ENCODE data around the gene ACAA2. TPM values are rescaled to one million over a fixed set of nuclear protein-coding genes. Genes with fewer than 3 reads are reported as not detected.
"Not testable (repeated sequence)": the region's sequence is repeated elsewhere in the genome, so short reads cannot be mapped to it uniquely, and the experiment has no call there.

Gene ACAA2
- polyA plus RNA-seq, 1 experiment: 14.1 TPM

GRCh38 chr18:49802623-49803022, 10.7 kb downstream of the ACAA2 start:
- Histone ChIP-seq H3K4me3 (ENCODE audit: low read depth, low read length) (no peak overlapping the region), H3K36me3 (ENCODE audit: control insufficient read depth, insufficient read depth, low read length) (peaks cover 4% of the 10 kb centered on the region; the same call in 1 of the 2 replicates), H3K27me3 (ENCODE audit: control insufficient read depth, insufficient read depth, low read length) (no peaks in the 10 kb centered on the region)
- ChIA-PET POLR2A (no interaction called here), CTCF (no interaction called here)
- TF ChIP-seq, protein P1, sequence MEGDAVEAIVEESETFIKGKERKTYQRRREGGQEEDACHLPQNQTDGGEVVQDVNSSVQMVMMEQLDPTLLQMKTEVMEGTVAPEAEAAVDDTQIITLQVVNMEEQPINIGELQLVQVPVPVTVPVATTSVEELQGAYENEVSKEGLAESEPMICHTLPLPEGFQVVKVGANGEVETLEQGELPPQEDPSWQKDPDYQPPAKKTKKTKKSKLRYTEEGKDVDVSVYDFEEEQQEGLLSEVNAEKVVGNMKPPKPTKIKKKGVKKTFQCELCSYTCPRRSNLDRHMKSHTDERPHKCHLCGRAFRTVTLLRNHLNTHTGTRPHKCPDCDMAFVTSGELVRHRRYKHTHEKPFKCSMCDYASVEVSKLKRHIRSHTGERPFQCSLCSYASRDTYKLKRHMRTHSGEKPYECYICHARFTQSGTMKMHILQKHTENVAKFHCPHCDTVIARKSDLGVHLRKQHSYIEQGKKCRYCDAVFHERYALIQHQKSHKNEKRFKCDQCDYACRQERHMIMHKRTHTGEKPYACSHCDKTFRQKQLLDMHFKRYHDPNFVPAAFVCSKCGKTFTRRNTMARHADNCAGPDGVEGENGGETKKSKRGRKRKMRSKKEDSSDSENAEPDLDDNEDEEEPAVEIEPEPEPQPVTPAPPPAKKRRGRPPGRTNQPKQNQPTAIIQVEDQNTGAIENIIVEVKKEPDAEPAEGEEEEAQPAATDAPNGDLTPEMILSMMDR (IDR thresholded peaks at IDR 0.05; ENCODE audit: insufficient read depth, low read depth, low read length): no peak
- no peak for DNase-seq (ENCODE audit: low read depth)

- H3K4me3 ChIP-seq (ENCODE audit: low read depth, low read length); DNase-seq (ENCODE audit: low read depth); H3K36me3 ChIP-seq (ENCODE audit: control insufficient read depth, insufficient read depth, low read length); POLR2A ChIA-PET; H3K27me3 ChIP-seq (ENCODE audit: control insufficient read depth, insufficient read depth, low read length); CTCF ChIA-PET: not testable (repeated sequence)
Observed at GRCh38 chr18:49800491-49800890, 12.8 kb downstream of the ACAA2 start.

DNA sequence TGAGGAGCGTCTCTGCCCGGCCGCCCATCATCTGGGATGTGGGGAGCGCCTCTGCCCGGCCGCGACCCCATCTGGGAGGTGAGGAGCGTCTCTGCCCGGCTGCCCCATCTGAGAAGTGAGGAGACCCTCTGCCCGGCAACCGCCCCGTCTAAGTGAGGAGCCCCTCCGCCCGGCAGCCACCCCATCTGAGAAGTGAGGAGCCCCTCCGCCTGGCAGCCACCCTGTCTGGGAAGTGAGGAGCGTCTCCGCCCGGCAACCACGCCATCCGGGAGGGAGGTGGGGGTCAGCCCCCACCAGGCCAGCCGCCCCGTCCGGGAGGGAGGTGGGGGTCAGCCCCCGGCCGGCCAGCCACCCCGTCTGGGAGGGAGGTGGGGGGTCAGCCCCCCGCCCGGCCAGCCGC, 13.5 kb downstream of the ACAA2 start:
- POLR2A ChIA-PET; H3K36me3 ChIP-seq (ENCODE audit: control insufficient read depth, insufficient read depth, low read length); CTCF ChIA-PET: not testable (repeated sequence)

GRCh38 chr18:49798001-49798400, 15.3 kb downstream of the ACAA2 start:
- Histone ChIP-seq H3K36me3 (ENCODE audit: control insufficient read depth, insufficient read depth, low read length) (peaks cover 4% of the 10 kb centered on the region; the same call in 1 of the 2 replicates), H3K27me3 (ENCODE audit: control insufficient read depth, insufficient read depth, low read length) (no peaks in the 10 kb centered on the region), H3K4me3 (ENCODE audit: low read depth, low read length) (no peak overlapping the region)
- no peak for DNase-seq (ENCODE audit: low read depth)
- TF ChIP-seq, protein P1 (IDR thresholded peaks at IDR 0.05; ENCODE audit: insufficient read depth, low read depth, low read length): no peak
- POLR2A ChIA-PET: no interaction called here
- CTCF ChIA-PET: no interaction called here

More for the DNA sequence above, 13.5 kb downstream of the ACAA2 start:
- not testable (repeated sequence) for DNase-seq (ENCODE audit: low read depth); H3K27me3 ChIP-seq (ENCODE audit: control insufficient read depth, insufficient read depth, low read length); H3K4me3 ChIP-seq (ENCODE audit: low read depth, low read length)

- DNase-seq (ENCODE audit: low read depth): no peak
- Histone ChIP-seq H3K36me3 (ENCODE audit: control insufficient read depth, insufficient read depth, low read length) (no peaks in the 10 kb centered on the region), H3K27me3 (ENCODE audit: control insufficient read depth, insufficient read depth, low read length) (no peaks in the 10 kb centered on the region), H3K4me3 (ENCODE audit: low read depth, low read length) (no peak overlapping the region)
- POLR2A ChIA-PET: no interaction called here
- CTCF ChIA-PET: interaction anchor here (1.2 to 1.7 kb wide), 2 partner anchors 16 to 62 kb away, joined by 3 to 4 read pairs; no protein-coding TSS in a partner anchor
- TF ChIP-seq, protein P1 (IDR thresholded peaks at IDR 0.05; ENCODE audit: insufficient read depth, low read depth, low read length): no peak
Observed at GRCh38 chr18:49795612-49796552, 17.5 kb downstream of the ACAA2 start.

DNA sequence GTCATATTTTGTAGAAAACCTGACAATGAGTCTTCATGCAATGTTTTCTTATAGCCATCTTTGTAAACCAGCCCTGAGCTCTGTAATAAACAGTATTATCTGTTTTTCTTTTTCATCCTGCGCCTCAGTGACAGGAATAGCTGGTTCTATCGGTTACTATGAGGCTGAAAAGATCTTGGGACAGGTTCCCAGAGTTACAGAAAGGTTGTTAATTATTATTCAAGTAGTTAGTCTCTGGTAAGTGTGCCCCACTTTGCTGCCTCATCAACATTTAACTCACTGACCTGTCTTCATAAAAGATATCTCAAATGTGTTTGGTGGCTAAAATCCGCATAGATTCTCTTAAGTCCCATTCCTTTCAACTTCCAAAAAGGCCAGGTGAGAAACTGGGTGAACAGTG, 18.6 kb downstream of the ACAA2 start:
- TF ChIP-seq, protein P1 (IDR thresholded peaks at IDR 0.05; ENCODE audit: insufficient read depth, low read depth, low read length): no peak
- ChIA-PET CTCF (interaction anchor here (1.0 to 1.8 kb wide), 3 partner anchors 10 to 238 kb away, joined by 3 to 4 read pairs (median 4); no protein-coding TSS in a partner anchor), POLR2A (no interaction called here)
- Histone ChIP-seq H3K27me3 (ENCODE audit: control insufficient read depth, insufficient read depth, low read length) (no peaks in the 10 kb centered on the region), H3K36me3 (ENCODE audit: control insufficient read depth, insufficient read depth, low read length) (peaks cover 5% of the 10 kb centered on the region), H3K4me3 (ENCODE audit: low read depth, low read length) (no peak overlapping the region)
- no peak for DNase-seq (ENCODE audit: low read depth)

DNA sequence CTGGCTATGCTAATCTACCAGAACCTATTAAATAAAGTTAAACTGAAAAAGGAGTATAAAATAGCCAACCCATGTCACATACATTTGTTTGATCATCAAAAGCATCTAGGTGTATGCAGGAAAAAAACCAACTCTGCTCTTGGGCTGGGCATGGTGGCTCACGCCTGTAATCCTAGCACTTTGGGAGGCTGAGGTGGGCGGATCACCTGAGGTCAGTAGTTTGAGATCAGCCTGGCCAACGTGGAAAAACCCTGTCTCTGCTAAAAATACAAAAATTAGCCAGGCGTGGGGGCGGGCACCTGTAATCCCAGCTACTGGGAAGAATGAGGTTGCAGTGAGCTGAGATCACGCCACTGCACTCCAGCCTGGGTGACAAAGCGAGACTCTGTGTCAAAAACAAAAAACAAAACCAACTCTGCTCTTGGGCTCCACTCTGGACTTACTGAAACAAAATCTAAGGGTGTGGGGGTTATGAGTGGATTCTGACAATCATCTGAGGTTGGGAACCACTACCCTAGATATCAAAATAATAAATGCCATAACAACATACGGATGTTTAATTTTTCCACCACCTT, 23.7 kb downstream of the ACAA2 start:
- H3K27me3 ChIP-seq (ENCODE audit: control insufficient read depth, insufficient read depth, low read length); H3K36me3 ChIP-seq (ENCODE audit: control insufficient read depth, insufficient read depth, low read length); DNase-seq (ENCODE audit: low read depth); H3K4me3 ChIP-seq (ENCODE audit: low read depth, low read length); POLR2A ChIA-PET: not testable (repeated sequence)
- CTCF ChIA-PET: interaction anchor here (1.7 kb wide), 1 partner anchor 69 kb away, joined by 7 read pairs; no protein-coding TSS in a partner anchor
